Activated naive CD4-positive, alpha-beta T cell treated with anti-CD3 and anti-CD28 coated beads for 36 hours (primary cell): ENCODE measurements around the gene LIMS2. TPM values are rescaled to one million over a fixed set of nuclear protein-coding genes. Genes with fewer than 3 reads are reported as not detected.

Experiments
- CTCF ChIA-PET: fragments of 350-600 bp; sonication (Branson Sonifier 250); formaldehyde crosslinking; loops from one replicate; lab custom pipeline; 2021; ENCODE audit warnings: antibody characterized with exemption; lab: Charles Lee
- DNase-seq: peaks from one replicate; pipeline ENCODE4 v3.0.0-alpha.2; 2020
- H3K27ac Mint-ChIP-seq: one replicate; pipeline ENCODE4 v1.8.0; 2021; ENCODE audit warnings: mild to moderate bottlenecking, mixed read lengths
- H3K27me3 Mint-ChIP-seq: one replicate; pipeline ENCODE4 v1.8.0; 2021; ENCODE audit warnings: low read depth, mixed read lengths
- H3K36me3 Mint-ChIP-seq: one replicate; pipeline ENCODE4 v1.8.0; 2021; ENCODE audit warnings: low read depth, mixed read lengths
- H3K4me1 Mint-ChIP-seq: one replicate; pipeline ENCODE4 v1.8.0; 2021; ENCODE audit warnings: low read depth, mixed read lengths
- H3K4me3 Mint-ChIP-seq: one replicate; pipeline ENCODE4 v1.8.0; 2021; ENCODE audit warnings: mild to moderate bottlenecking, moderate library complexity, mixed read lengths
- H3K9me3 Mint-ChIP-seq: one replicate; pipeline ENCODE4 v1.8.0; 2021; ENCODE audit warnings: mixed read lengths
- intact Hi-C: fragments of 100-400 bp; cut with micrococcal nuclease; formaldehyde crosslinking; loops from one replicate; pipeline ENCODE4 v1.15.1; 2023
- total RNA-seq, 2 experiments: library from RNA; stranded (reverse); gene quantifications; one replicate each; pipeline ENCODE4 v1.2.3, GENCODE V29; 2021

Gene LIMS2
- 10 to 100 TPM; 14.6 to 15.5 TPM for total RNA-seq

- peaks cover 43% of the 10 kb centered on the region for H3K27me3 Mint-ChIP-seq
Measured at GRCh38 chr2:127675331-127676261, at the start of gene LIMS2. Gene LIMS2, minus strand, starts transcription at chr2:127675530. Its CDS starts 506 bp downstream, at chr2:127675024.

GRCh38 chr2:127722807-127723206 is 47.5 kb upstream of the LIMS2 start:
- Mint-ChIP-seq H3K27ac (no peak overlapping the region), H3K27me3 (no peaks in the 10 kb centered on the region), H3K4me3 (no peak overlapping the region), H3K4me1 (peaks cover 8% of the 10 kb centered on the region), H3K9me3 (no peaks in the 10 kb centered on the region), H3K36me3 (peaks cover 43% of the 10 kb centered on the region)
- intact Hi-C loops = no loop called here
- DNase-seq = no peak
- CTCF ChIA-PET = no interaction called here

More at GRCh38 chr2:127675331-127676261, at the start of gene LIMS2:
- peak within 1 kb of the TSS; percentile 54 for H3K4me3 Mint-ChIP-seq
- no peak within 1 kb of the TSS for H3K27ac Mint-ChIP-seq
- H3K4me1 Mint-ChIP-seq = peaks cover 10% of the 10 kb centered on the region
- no peaks in the 10 kb centered on the region for H3K36me3 Mint-ChIP-seq
- intact Hi-C loops = no loop called here
- DNase-seq = no peak
- H3K9me3 Mint-ChIP-seq = no peaks in the 10 kb centered on the region
- CTCF ChIA-PET = interaction anchor here (1.1 to 2.6 kb wide), 3 partner anchors 31 to 84 kb away, joined by 3 to 11 read pairs (median 3); no protein-coding TSS in a partner anchor

GRCh38 chr2:127721978-127722355 is 46.6 kb upstream of the LIMS2 start:
- intact Hi-C loops = no loop called here
- CTCF ChIA-PET = no interaction called here
- H3K36me3 Mint-ChIP-seq = peaks cover 43% of the 10 kb centered on the region

GRCh38 chr2:127721311-127721977 is 46.1 kb upstream of the LIMS2 start:
- H3K4me3 Mint-ChIP-seq = no peak overlapping the region
- no peaks in the 10 kb centered on the region for H3K27me3 Mint-ChIP-seq
- peaks cover 8% of the 10 kb centered on the region for H3K4me1 Mint-ChIP-seq
- CTCF ChIA-PET = interaction anchor here (0.6 kb wide), 1 partner anchor 26 kb away, joined by 3 read pairs; no protein-coding TSS in a partner anchor
- DNase-seq = no peak
- H3K36me3 Mint-ChIP-seq = peaks cover 45% of the 10 kb centered on the region
- no peak overlapping the region for H3K27ac Mint-ChIP-seq
- intact Hi-C loops = no loop called here
- no peaks in the 10 kb centered on the region for H3K9me3 Mint-ChIP-seq

More at GRCh38 chr2:127721978-127722355, 46.6 kb upstream of the LIMS2 start:
- H3K4me1 Mint-ChIP-seq = peaks cover 8% of the 10 kb centered on the region
- H3K4me3 Mint-ChIP-seq = no peak overlapping the region
- DNase-seq = no peak
- H3K27me3 Mint-ChIP-seq = no peaks in the 10 kb centered on the region
- H3K27ac Mint-ChIP-seq = no peak overlapping the region
- no peaks in the 10 kb centered on the region for H3K9me3 Mint-ChIP-seq

GRCh38 chr2:127719301-127720218 is 44.2 kb upstream of the LIMS2 start:
- no peak overlapping the region for H3K4me3 Mint-ChIP-seq
- DNase-seq = no peak
- H3K27me3 Mint-ChIP-seq = no peaks in the 10 kb centered on the region
- H3K4me1 Mint-ChIP-seq = peaks cover 8% of the 10 kb centered on the region
- H3K27ac Mint-ChIP-seq = no peak overlapping the region
- peaks cover 37% of the 10 kb centered on the region for H3K36me3 Mint-ChIP-seq
- intact Hi-C loops = no loop called here
- CTCF ChIA-PET = no interaction called here
- no peaks in the 10 kb centered on the region for H3K9me3 Mint-ChIP-seq

GRCh38 chr2:127718271-127718670 is 42.9 kb upstream of the LIMS2 start:
- DNase-seq = no peak
- Mint-ChIP-seq H3K4me1 (peaks cover 8% of the 10 kb centered on the region), H3K27ac (no peak overlapping the region), H3K4me3 (no peak overlapping the region), H3K27me3 (no peaks in the 10 kb centered on the region), H3K9me3 (no peaks in the 10 kb centered on the region), H3K36me3 (peaks cover 34% of the 10 kb centered on the region)
- CTCF ChIA-PET = interaction anchor here (0.7 to 1.7 kb wide), 3 partner anchors 37 to 127 kb away, joined by 3 to 4 read pairs (median 3); no protein-coding TSS in a partner anchor
- intact Hi-C loops = no loop called here

GRCh38 chr2:127715778-127716449 is 40.6 kb upstream of the LIMS2 start:
- intact Hi-C loops = no loop called here
- Mint-ChIP-seq H3K4me3 (no peak overlapping the region), H3K4me1 (no peaks in the 10 kb centered on the region), H3K9me3 (no peaks in the 10 kb centered on the region), H3K27ac (no peak overlapping the region), H3K27me3 (no peaks in the 10 kb centered on the region), H3K36me3 (peaks cover 19% of the 10 kb centered on the region)
- CTCF ChIA-PET = interaction anchor here (1.1 kb wide), 1 partner anchor 12 kb away, joined by 3 read pairs; no protein-coding TSS in a partner anchor
- no peak for DNase-seq

GRCh38 chr2:127713562-127713961 is 38.2 kb upstream of the LIMS2 start:
- intact Hi-C loops = no loop called here
- no peak overlapping the region for H3K4me3 Mint-ChIP-seq
- H3K4me1 Mint-ChIP-seq = no peaks in the 10 kb centered on the region
- H3K36me3 Mint-ChIP-seq = peaks cover 15% of the 10 kb centered on the region
- CTCF ChIA-PET = interaction anchor here (1.4 kb wide), 1 partner anchor 11 kb away, joined by 3 read pairs; no protein-coding TSS in a partner anchor
- H3K27ac Mint-ChIP-seq = no peak overlapping the region
- no peaks in the 10 kb centered on the region for H3K9me3 Mint-ChIP-seq
- DNase-seq = no peak
- no peaks in the 10 kb centered on the region for H3K27me3 Mint-ChIP-seq

GRCh38 chr2:127712999-127713398 is 37.7 kb upstream of the LIMS2 start:
- CTCF ChIA-PET = interaction anchor here (1.4 kb wide), 1 partner anchor 11 kb away, joined by 3 read pairs; no protein-coding TSS in a partner anchor
- H3K4me3 Mint-ChIP-seq = no peak overlapping the region
- no peak for DNase-seq
- no peaks in the 10 kb centered on the region for H3K4me1 Mint-ChIP-seq
- H3K27me3 Mint-ChIP-seq = no peaks in the 10 kb centered on the region
- intact Hi-C loops = no loop called here
- H3K9me3 Mint-ChIP-seq = no peaks in the 10 kb centered on the region
- peaks cover 14% of the 10 kb centered on the region for H3K36me3 Mint-ChIP-seq
- H3K27ac Mint-ChIP-seq = no peak overlapping the region

- intact Hi-C loops = no loop called here
- CTCF ChIA-PET = no interaction called here
Measured at GRCh38 chr2:127709336-127709735, 34.0 kb upstream of the LIMS2 start.

More at GRCh38 chr2:127709336-127709735, 34.0 kb upstream of the LIMS2 start:
- Mint-ChIP-seq H3K36me3 (peaks cover 28% of the 10 kb centered on the region), H3K9me3 (no peaks in the 10 kb centered on the region), H3K27me3 (no peaks in the 10 kb centered on the region), H3K4me3 (no peak overlapping the region), H3K27ac (no peak overlapping the region), H3K4me1 (peaks cover 13% of the 10 kb centered on the region)
- DNase-seq = no peak
